Fibroblast of the conjunctiva (primary cell): ENCODE data around the gene BLOC1S4.
"Not testable (repeated sequence)": the region's sequence is repeated elsewhere in the genome, so short reads cannot be mapped to it uniquely, and the experiment has no call there.

Experiments used
- DNase-seq: peaks from one replicate; pipeline ENCODE4 v3.0.0-alpha.2; 2010; ENCODE audit warnings: low read depth

The BLOC1S4 gene

GRCh38 chr4:6718932-6719610 is 3.1 kb downstream of the BLOC1S4 start:
- DNase-seq: no peak

- DNase-seq: no peak
Measured at GRCh38 chr4:6719611-6720179, 3.7 kb downstream of the BLOC1S4 start.

GRCh38 chr4:6720202-6720699 is 4.3 kb downstream of the BLOC1S4 start:
- peak; percentile 51 for DNase-seq

GRCh38 chr4:6721121-6721520 is 5.1 kb downstream of the BLOC1S4 start:
- DNase-seq: no peak

GRCh38 chr4:6722891-6723290 is 6.9 kb downstream of the BLOC1S4 start:
- DNase-seq: no peak

- DNase-seq: no peak
Measured at GRCh38 chr4:6723851-6724250, 7.9 kb downstream of the BLOC1S4 start.

- DNase-seq: no peak
Measured at GRCh38 chr4:6724421-6725111, 8.6 kb downstream of the BLOC1S4 start.

GRCh38 chr4:6725427-6725961 is 9.5 kb downstream of the BLOC1S4 start:
- not testable (repeated sequence) for DNase-seq

- DNase-seq: no peak
Measured at GRCh38 chr4:6727081-6727942, 11.3 kb downstream of the BLOC1S4 start.

- DNase-seq: no peak
Measured at GRCh38 chr4:6727943-6728250, 11.9 kb downstream of the BLOC1S4 start.

GRCh38 chr4:6728320-6729029 is 12.5 kb downstream of the BLOC1S4 start:
- DNase-seq: no peak

- no peak for DNase-seq
Measured at GRCh38 chr4:6730603-6731317, 14.8 kb downstream of the BLOC1S4 start.

GRCh38 chr4:6731318-6731675 is 15.3 kb downstream of the BLOC1S4 start:
- no peak for DNase-seq

- no peak for DNase-seq
Measured at GRCh38 chr4:6731780-6732179, 15.8 kb downstream of the BLOC1S4 start.

GRCh38 chr4:6732441-6733357 is 16.7 kb downstream of the BLOC1S4 start:
- peak; percentile 74 for DNase-seq

- no peak for DNase-seq
Measured at GRCh38 chr4:6733358-6734164, 17.6 kb downstream of the BLOC1S4 start.

- no peak for DNase-seq
Measured at GRCh38 chr4:6734165-6734786, 18.3 kb downstream of the BLOC1S4 start.

GRCh38 chr4:6739920-6740319 is 23.9 kb downstream of the BLOC1S4 start:
- no peak for DNase-seq

GRCh38 chr4:6740347-6740746 is 24.4 kb downstream of the BLOC1S4 start:
- DNase-seq: no peak
